ENCODE data around the gene TIMP2.

TIMP2 gene

GRCh38 chr17:78818152-78818846, 106.9 kb downstream of the TIMP2 start:
- ATAC-seq (ENCODE audit: insufficient read depth, low read depth), result no peak
- Histone ChIP-seq H2AFZ (ENCODE audit: low read depth, low read length) (no peak overlapping the region), H3K4me3 (ENCODE audit: low read depth in 1 of 2, low read length in 2 of 2) (no peak overlapping the region), H3K4me1 (ENCODE audit: insufficient read depth, low read length) (peaks cover 37% of the 10 kb centered on the region), H3K9me3 (ENCODE audit: insufficient read depth, low read length, severe bottlenecking) (no peaks in the 10 kb centered on the region), H3K79me2 (ENCODE audit: insufficient read depth, low read length) (peaks cover 2% of the 10 kb centered on the region; the same call in 1 of the 2 replicates), H3K9ac (ENCODE audit: low read depth, low read length) (peak overlapping the region; percentile 0; the same call in 1 of the 2 replicates), H3K4me2 (ENCODE audit: insufficient read depth, low read length) (peak overlapping the region; percentile 21; the same call in 1 of the 2 replicates), H3K27ac (ENCODE audit: low read length) (peak overlapping the region; percentile 58), H3K27me3 (ENCODE audit: insufficient read depth, low read length, poor library complexity) (no peaks in the 10 kb centered on the region), H4K20me1 (ENCODE audit: insufficient read depth, low read length) (peaks cover 22% of the 10 kb centered on the region), H3K36me3 (ENCODE audit: insufficient read depth, low read length) (peaks cover 92% of the 10 kb centered on the region)
- DNase-seq, result no peak
- TF ChIP-seq CTCF (IDR thresholded peaks at IDR 0.05; ENCODE audit: borderline replicate concordance, extremely low read depth, low read length, poor library complexity, severe bottlenecking), result no peak
- no peak for TF ChIP-seq EZH2 (IDR thresholded peaks at IDR 0.05; ENCODE audit: borderline replicate concordance, low read depth, low read length, severe bottlenecking)

- Histone ChIP-seq H3K9me3 (ENCODE audit: insufficient read depth, low read length, severe bottlenecking) (no peaks in the 10 kb centered on the region), H4K20me1 (ENCODE audit: insufficient read depth, low read length) (peaks cover 15% of the 10 kb centered on the region), H3K4me2 (ENCODE audit: insufficient read depth, low read length) (no peak overlapping the region), H2AFZ (ENCODE audit: low read depth, low read length) (no peak overlapping the region), H3K79me2 (ENCODE audit: insufficient read depth, low read length) (0 out of 2 replicates have a peak, but pooled peaks cover 2% of the 10 kb centered on the region), H3K4me3 (ENCODE audit: low read depth in 1 of 2, low read length in 2 of 2) (no peak overlapping the region), H3K9ac (ENCODE audit: low read depth, low read length) (no peak overlapping the region), H3K27ac (ENCODE audit: low read length) (no peak overlapping the region), H3K4me1 (ENCODE audit: insufficient read depth, low read length) (peaks cover 37% of the 10 kb centered on the region), H3K27me3 (ENCODE audit: insufficient read depth, low read length, poor library complexity) (no peaks in the 10 kb centered on the region), H3K36me3 (ENCODE audit: insufficient read depth, low read length) (peaks cover 91% of the 10 kb centered on the region)
- ATAC-seq (ENCODE audit: insufficient read depth, low read depth) (peak; percentile 25; the same call in 1 of the 3 replicates), DNase-seq (peak; percentile 21)
- TF ChIP-seq EZH2 (IDR thresholded peaks at IDR 0.05; ENCODE audit: borderline replicate concordance, low read depth, low read length, severe bottlenecking) (no peak), CTCF (IDR thresholded peaks at IDR 0.05; ENCODE audit: borderline replicate concordance, extremely low read depth, low read length, poor library complexity, severe bottlenecking) (no peak)
These were observed 108.1 kb downstream of the TIMP2 start for GRCh38 chr17:78817123-78817522.

- Histone ChIP-seq H2AFZ (ENCODE audit: low read depth, low read length) (no peak overlapping the region), H3K9me3 (ENCODE audit: insufficient read depth, low read length, severe bottlenecking) (no peaks in the 10 kb centered on the region), H3K79me2 (ENCODE audit: insufficient read depth, low read length) (no peaks in the 10 kb centered on the region), H3K4me3 (ENCODE audit: low read depth in 1 of 2, low read length in 2 of 2) (no peak overlapping the region), H3K27me3 (ENCODE audit: insufficient read depth, low read length, poor library complexity) (no peaks in the 10 kb centered on the region), H3K4me2 (ENCODE audit: insufficient read depth, low read length) (no peak overlapping the region), H3K9ac (ENCODE audit: low read depth, low read length) (no peak overlapping the region), H3K36me3 (ENCODE audit: insufficient read depth, low read length) (peaks cover 91% of the 10 kb centered on the region), H3K4me1 (ENCODE audit: insufficient read depth, low read length) (peaks cover 28% of the 10 kb centered on the region), H3K27ac (ENCODE audit: low read length) (no peak overlapping the region), H4K20me1 (ENCODE audit: insufficient read depth, low read length) (peaks cover 12% of the 10 kb centered on the region)
- no peak for TF ChIP-seq CTCF (IDR thresholded peaks at IDR 0.05; ENCODE audit: borderline replicate concordance, extremely low read depth, low read length, poor library complexity, severe bottlenecking)
- TF ChIP-seq EZH2 (IDR thresholded peaks at IDR 0.05; ENCODE audit: borderline replicate concordance, low read depth, low read length, severe bottlenecking), result no peak
- DNase-seq (no peak), ATAC-seq (ENCODE audit: insufficient read depth, low read depth) (no peak)
These were observed 109.5 kb downstream of the TIMP2 start for GRCh38 chr17:78815696-78816095.

Measured in DND-41 (cell line).